Measurements from ENCODE around the gene CDK13. TPM values are rescaled to one million over a fixed set of nuclear protein-coding genes. Genes with fewer than 3 reads are reported as not detected.

Gene CDK13
- total RNA-seq, 1 donor from 2014 or later = 45.3 TPM

- no peak overlapping the region for H3K4me3 Mint-ChIP-seq (ENCODE audit: unreplicated experiment)
- H3K27ac Mint-ChIP-seq (ENCODE audit: unreplicated experiment) = no peak overlapping the region
- no peaks in the 10 kb centered on the region for H3K4me1 Mint-ChIP-seq (ENCODE audit: low read depth, unreplicated experiment)
- H2AFZ ChIP-seq (ENCODE audit: low read depth, low read length) = no peak overlapping the region
- no peaks in the 10 kb centered on the region for H3K36me3 ChIP-seq (ENCODE audit: insufficient read depth, low read length)
- H3K27ac ChIP-seq (ENCODE audit: low read depth, low read length) = no peak overlapping the region
- FAIRE-seq (no peak), DNase-seq (ENCODE audit: low read depth) (no peak)
- H3K36me3 Mint-ChIP-seq (ENCODE audit: low read depth, unreplicated experiment) = no peaks in the 10 kb centered on the region
- H3K79me2 ChIP-seq (ENCODE audit: insufficient read depth, low read length) = no peaks in the 10 kb centered on the region
- no peaks in the 10 kb centered on the region for H3K9me3 Mint-ChIP-seq (ENCODE audit: unreplicated experiment)
- no peaks in the 10 kb centered on the region for H4K20me1 ChIP-seq (ENCODE audit: insufficient read depth, low read length)
- TF ChIP-seq EZH2 (IDR thresholded peaks at IDR 0.05; ENCODE audit: insufficient read depth, low read length) (no peak), CTCF (IDR thresholded peaks at IDR 0.05; ENCODE audit: insufficient read depth, low read depth, low read length) (no peak)
- H3K4me3 ChIP-seq (ENCODE audit: insufficient read depth, low read depth, low read length) = no peak overlapping the region
- H3K9me3 ChIP-seq (ENCODE audit: insufficient read depth, low read depth, low read length) = no peaks in the 10 kb centered on the region
- H3K27me3 ChIP-seq (ENCODE audit: insufficient read depth, low read length) = no peaks in the 10 kb centered on the region
- no peaks in the 10 kb centered on the region for H3K4me1 ChIP-seq (ENCODE audit: insufficient read depth, low read length)
- no peak overlapping the region for H3K9ac ChIP-seq (ENCODE audit: low read length)
- no peak overlapping the region for H3K4me2 ChIP-seq (ENCODE audit: low read length)
- no peaks in the 10 kb centered on the region for H3K27me3 Mint-ChIP-seq (ENCODE audit: low read depth, unreplicated experiment)
Observed at GRCh38 chr7:39934132-39934531, 15.9 kb upstream of the CDK13 start.

DNA sequence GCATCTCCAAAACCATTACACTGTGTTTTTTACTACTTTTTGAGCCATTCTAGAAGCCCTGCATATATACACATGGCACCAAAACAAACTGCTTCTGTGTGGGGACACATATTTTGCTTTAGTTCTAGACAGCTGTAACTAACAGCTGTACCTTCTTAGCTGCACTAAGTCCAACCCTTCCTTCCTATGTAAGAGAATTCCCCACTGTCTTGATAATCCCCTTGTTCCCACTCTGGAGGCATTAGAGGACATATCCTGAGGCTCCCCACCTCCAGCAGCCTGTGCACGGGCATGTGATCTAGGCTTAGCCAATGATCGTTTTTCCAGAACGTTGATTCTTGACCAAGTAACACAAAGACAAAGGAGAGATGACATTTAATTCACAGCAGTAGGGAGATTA is 13.3 kb upstream of the CDK13 start:
- FAIRE-seq (no peak), DNase-seq (ENCODE audit: low read depth) (no peak)
- Mint-ChIP-seq H3K4me1 (ENCODE audit: low read depth, unreplicated experiment) (no peaks in the 10 kb centered on the region), H3K4me3 (ENCODE audit: unreplicated experiment) (no peak overlapping the region), H3K27me3 (ENCODE audit: low read depth, unreplicated experiment) (no peaks in the 10 kb centered on the region), H3K27ac (ENCODE audit: unreplicated experiment) (no peak overlapping the region), H3K36me3 (ENCODE audit: low read depth, unreplicated experiment) (no peaks in the 10 kb centered on the region), H3K9me3 (ENCODE audit: unreplicated experiment) (no peaks in the 10 kb centered on the region)
- Histone ChIP-seq H3K36me3 (ENCODE audit: insufficient read depth, low read length) (no peaks in the 10 kb centered on the region), H3K27me3 (ENCODE audit: insufficient read depth, low read length) (no peaks in the 10 kb centered on the region), H3K9me3 (ENCODE audit: insufficient read depth, low read depth, low read length) (no peaks in the 10 kb centered on the region), H3K79me2 (ENCODE audit: insufficient read depth, low read length) (no peaks in the 10 kb centered on the region), H3K27ac (ENCODE audit: low read depth, low read length) (no peak overlapping the region), H2AFZ (ENCODE audit: low read depth, low read length) (no peak overlapping the region), H3K4me1 (ENCODE audit: insufficient read depth, low read length) (no peaks in the 10 kb centered on the region), H4K20me1 (ENCODE audit: insufficient read depth, low read length) (no peaks in the 10 kb centered on the region), H3K4me3 (ENCODE audit: insufficient read depth, low read depth, low read length) (no peak overlapping the region), H3K9ac (ENCODE audit: low read length) (no peak overlapping the region), H3K4me2 (ENCODE audit: low read length) (no peak overlapping the region)
- TF ChIP-seq CTCF (IDR thresholded peaks at IDR 0.05; ENCODE audit: insufficient read depth, low read depth, low read length) (no peak), EZH2 (IDR thresholded peaks at IDR 0.05; ENCODE audit: insufficient read depth, low read length) (no peak)

DNA sequence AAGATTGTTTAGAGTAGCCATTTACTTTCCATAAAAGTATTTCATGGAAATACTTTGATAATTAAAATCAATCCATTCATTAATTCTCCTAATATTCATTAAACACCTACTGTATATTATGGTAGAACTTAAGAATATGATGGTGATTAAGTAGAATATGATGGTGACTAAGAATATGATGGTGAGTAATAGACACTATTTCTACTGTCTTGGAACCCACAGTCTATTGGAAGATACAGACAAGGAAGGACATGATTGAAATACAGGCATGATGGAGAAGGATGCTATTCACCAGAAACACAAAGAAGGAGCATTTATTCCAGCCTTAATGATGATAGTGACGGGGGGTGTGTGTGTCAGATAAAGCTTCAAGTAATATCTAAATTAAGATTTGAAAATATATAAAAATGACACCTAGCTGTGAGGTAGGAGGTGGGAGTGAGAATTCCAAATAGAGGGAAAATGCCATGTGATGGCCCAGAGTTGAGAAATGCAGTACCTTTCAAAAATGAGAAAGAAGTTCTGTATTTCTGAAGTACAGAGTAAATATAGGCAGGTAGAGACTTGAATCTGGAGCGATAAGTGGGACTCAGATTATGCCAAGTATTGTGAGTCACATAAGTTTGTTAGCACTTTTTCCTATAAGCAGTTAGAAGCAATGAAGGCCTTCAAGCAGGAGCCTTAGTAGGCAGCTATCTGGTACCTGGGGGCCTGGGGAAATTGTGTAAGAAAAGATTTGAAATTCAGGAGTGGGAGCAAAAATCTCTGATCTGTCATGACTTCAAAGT is 12.5 kb upstream of the CDK13 start:
- H3K36me3 Mint-ChIP-seq (ENCODE audit: low read depth, unreplicated experiment) = no peaks in the 10 kb centered on the region
- Histone ChIP-seq H4K20me1 (ENCODE audit: insufficient read depth, low read length) (no peaks in the 10 kb centered on the region), H3K36me3 (ENCODE audit: insufficient read depth, low read length) (no peaks in the 10 kb centered on the region), H3K27ac (ENCODE audit: low read depth, low read length) (no peak overlapping the region), H3K4me3 (ENCODE audit: insufficient read depth, low read depth, low read length) (no peak overlapping the region), H2AFZ (ENCODE audit: low read depth, low read length) (no peak overlapping the region), H3K9ac (ENCODE audit: low read length) (no peak overlapping the region), H3K4me2 (ENCODE audit: low read length) (no peak overlapping the region), H3K9me3 (ENCODE audit: insufficient read depth, low read depth, low read length) (no peaks in the 10 kb centered on the region), H3K4me1 (ENCODE audit: insufficient read depth, low read length) (no peaks in the 10 kb centered on the region), H3K79me2 (ENCODE audit: insufficient read depth, low read length) (no peaks in the 10 kb centered on the region), H3K27me3 (ENCODE audit: insufficient read depth, low read length) (no peaks in the 10 kb centered on the region)
- DNase-seq (ENCODE audit: low read depth) (no peak), FAIRE-seq (no peak)
- H3K9me3 Mint-ChIP-seq (ENCODE audit: unreplicated experiment) = no peaks in the 10 kb centered on the region
- H3K27me3 Mint-ChIP-seq (ENCODE audit: low read depth, unreplicated experiment) = no peaks in the 10 kb centered on the region
- TF ChIP-seq EZH2 (IDR thresholded peaks at IDR 0.05; ENCODE audit: insufficient read depth, low read length) = no peak
- no peak for TF ChIP-seq CTCF (IDR thresholded peaks at IDR 0.05; ENCODE audit: insufficient read depth, low read depth, low read length)
- H3K4me3 Mint-ChIP-seq (ENCODE audit: unreplicated experiment) = no peak overlapping the region
- no peak overlapping the region for H3K27ac Mint-ChIP-seq (ENCODE audit: unreplicated experiment)
- H3K4me1 Mint-ChIP-seq (ENCODE audit: low read depth, unreplicated experiment) = no peaks in the 10 kb centered on the region

Data from astrocyte (in vitro differentiated cells and primary cell).